ENCODE results near the gene LRIG1.

DNA sequence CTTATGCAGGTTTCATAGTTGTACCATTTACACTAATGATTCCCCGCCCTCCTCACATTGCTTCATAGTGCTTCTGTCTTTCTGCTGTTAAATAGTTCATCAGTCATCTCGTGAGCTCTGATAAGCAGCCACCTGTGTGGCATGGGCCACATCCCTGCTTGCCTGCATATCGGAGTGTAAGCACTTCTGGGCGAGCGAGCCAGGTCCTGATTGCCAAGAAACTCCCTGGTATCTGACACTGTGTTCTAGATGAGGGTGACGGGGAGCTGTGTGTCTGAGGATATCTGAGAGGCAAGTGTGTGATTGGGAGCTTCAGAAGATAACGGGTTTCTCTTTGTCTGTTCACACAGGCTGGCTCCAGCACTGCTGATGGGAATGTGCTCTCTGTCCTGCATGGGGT lies 130.6 kb downstream of the LRIG1 start:
- TF ChIP-seq POLR2A (IDR thresholded peaks at IDR 0.05; ENCODE audit: low read depth, low read length) = no peak
- no peak for TF ChIP-seq POLR2AphosphoS5 (IDR thresholded peaks at IDR 0.05; ENCODE audit: low read depth, low read length)
- TF ChIP-seq TAF1 (IDR thresholded peaks at IDR 0.05; ENCODE audit: borderline replicate concordance, low read depth, low read length) = no peak

Data from GM12892 (cell line).